Activated T-cell treated with anti-CD3 and anti-CD28 coated beads, Interleukin-2, amount 50 U/mL, for 24 hours (primary cell): ENCODE data around the gene KRTAP10-1.
A peak's percentile ranks its signal among the peaks of the same experiment; 100 is the strongest.

ENCODE experiments used
- DNase-seq: peaks from one replicate; pipeline ENCODE4 v3.0.0-alpha.2; 2020
- H3K27ac Mint-ChIP-seq: 2 replicates; pipeline ENCODE4 v1.8.0; 2020; ENCODE audit warnings: mild to moderate bottlenecking, mixed read lengths
- H3K27me3 Mint-ChIP-seq: 2 replicates; pipeline ENCODE4 v1.8.0; 2020; ENCODE audit warnings: mixed read lengths
- H3K36me3 Mint-ChIP-seq: 2 replicates; pipeline ENCODE4 v1.8.0; 2020; ENCODE audit warnings: low read depth, mixed read lengths
- H3K4me1 Mint-ChIP-seq: 2 replicates; pipeline ENCODE4 v1.8.0; 2020; ENCODE audit warnings: low read depth, mixed read lengths
- H3K4me3 Mint-ChIP-seq: 2 replicates; pipeline ENCODE4 v1.8.0; 2020; ENCODE audit warnings: mild to moderate bottlenecking, moderate library complexity, mixed read lengths
- H3K9me3 Mint-ChIP-seq: 2 replicates; pipeline ENCODE4 v1.8.0; 2020; ENCODE audit warnings: mixed read lengths

Gene KRTAP10-1

DNA sequence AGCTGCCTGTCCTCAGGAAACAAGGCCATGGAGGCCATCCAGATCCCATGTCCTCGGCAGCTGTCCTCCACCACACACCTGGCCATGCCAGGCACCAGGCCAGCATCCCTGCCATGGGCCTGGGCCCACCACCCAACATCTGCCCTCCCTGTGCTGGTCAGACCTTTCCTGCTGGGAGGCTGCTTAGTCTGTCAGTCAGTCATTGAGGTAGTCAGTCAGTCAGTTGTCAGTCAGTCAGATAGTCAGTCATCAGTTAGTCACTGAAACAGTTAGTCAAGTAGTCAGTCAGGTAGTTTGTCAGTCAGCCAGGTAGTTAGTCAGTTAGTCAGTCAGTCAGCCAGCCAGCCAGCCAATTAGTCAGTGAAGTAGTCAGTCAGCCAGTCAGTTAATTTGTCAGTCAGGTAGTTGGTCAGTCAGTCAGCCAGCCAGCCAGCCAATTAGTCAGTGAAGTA lies 17.2 kb downstream of the KRTAP10-1 start:
- Mint-ChIP-seq H3K4me3 (no peak overlapping the region), H3K36me3 (no peaks in the 10 kb centered on the region), H3K27me3 (no peaks in the 10 kb centered on the region), H3K9me3 (no peaks in the 10 kb centered on the region), H3K27ac (no peak overlapping the region), H3K4me1 (no peaks in the 10 kb centered on the region)
- no peak for DNase-seq

DNA sequence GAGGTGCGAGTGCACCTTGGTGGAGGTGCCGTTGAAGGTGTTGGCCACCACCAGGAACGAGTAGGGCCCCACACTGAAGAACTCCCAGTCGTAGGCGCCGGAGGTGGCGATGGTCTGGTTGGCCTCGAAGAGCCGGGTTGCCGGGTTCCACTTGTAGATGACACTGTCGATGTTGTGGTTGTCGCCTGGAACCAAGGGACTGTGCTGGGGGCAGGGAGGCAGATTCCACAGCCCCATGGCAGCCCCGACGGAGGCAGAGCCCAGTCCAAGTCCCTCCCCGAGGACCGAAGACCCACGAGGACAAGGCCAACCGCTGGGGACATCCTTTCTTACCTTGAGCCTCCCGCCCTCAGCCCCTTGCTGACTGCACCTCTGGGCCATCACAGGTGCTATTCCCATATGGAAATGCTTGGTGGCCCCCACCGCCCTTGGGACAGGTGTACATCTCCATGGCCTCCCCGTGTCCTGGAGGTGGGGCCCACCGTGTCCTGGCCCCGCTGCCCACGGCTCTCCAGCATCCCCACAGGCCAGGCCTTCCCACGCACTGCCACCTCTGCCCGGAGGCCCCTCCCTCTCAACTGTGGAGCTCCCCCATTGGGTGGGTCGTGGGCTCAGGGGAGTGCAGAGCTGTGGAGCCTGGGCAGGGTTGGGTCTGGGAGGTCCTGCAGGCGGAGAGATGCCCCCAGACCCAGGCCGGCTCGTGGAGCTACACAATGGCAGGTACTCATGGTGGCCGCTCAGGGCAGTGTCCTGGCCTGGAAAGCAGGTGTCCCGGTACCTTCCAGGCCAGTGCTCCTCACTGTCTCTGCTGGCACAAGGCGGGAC lies 17.9 kb downstream of the KRTAP10-1 start:
- Mint-ChIP-seq H3K27me3 (no peaks in the 10 kb centered on the region), H3K4me3 (no peak overlapping the region), H3K27ac (no peak overlapping the region), H3K36me3 (no peaks in the 10 kb centered on the region), H3K9me3 (no peaks in the 10 kb centered on the region), H3K4me1 (no peaks in the 10 kb centered on the region)
- peak; percentile 24 for DNase-seq

DNA sequence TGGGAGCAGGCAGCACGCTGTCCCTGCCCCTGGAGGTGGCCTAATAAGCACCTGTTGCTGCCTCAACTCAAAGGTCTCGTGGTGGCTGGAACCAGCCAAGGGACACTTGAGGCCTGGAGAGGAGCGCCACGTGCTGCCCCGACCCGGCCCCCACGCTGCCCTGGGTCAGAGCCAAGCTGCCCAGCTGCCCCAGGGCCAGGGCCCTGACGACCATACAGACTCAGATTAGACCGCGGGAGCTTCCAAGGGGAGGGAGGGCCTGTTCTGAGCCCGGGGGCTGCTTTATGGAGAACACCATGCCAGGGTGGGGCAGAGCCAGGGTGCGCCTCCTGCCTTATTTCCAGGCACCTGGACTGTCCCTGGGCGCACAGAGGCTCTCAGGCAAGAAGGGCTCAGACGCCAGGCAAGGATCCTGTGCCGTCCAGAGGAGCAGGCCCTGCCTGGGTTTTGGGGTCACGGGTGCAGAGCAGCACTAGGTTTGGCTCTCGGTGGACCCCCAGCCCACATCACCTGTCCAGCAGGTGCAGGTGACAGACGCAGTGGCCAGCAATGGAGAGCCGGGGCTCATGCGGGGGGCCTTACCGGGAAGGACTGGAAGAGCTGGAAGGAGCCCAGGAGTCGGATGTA lies 18.6 kb downstream of the KRTAP10-1 start:
- H3K4me3 Mint-ChIP-seq, result no peak overlapping the region
- no peaks in the 10 kb centered on the region for H3K36me3 Mint-ChIP-seq
- H3K27ac Mint-ChIP-seq, result no peak overlapping the region
- DNase-seq, result no peak
- H3K4me1 Mint-ChIP-seq, result no peaks in the 10 kb centered on the region
- H3K9me3 Mint-ChIP-seq, result no peaks in the 10 kb centered on the region
- H3K27me3 Mint-ChIP-seq, result no peaks in the 10 kb centered on the region

DNA sequence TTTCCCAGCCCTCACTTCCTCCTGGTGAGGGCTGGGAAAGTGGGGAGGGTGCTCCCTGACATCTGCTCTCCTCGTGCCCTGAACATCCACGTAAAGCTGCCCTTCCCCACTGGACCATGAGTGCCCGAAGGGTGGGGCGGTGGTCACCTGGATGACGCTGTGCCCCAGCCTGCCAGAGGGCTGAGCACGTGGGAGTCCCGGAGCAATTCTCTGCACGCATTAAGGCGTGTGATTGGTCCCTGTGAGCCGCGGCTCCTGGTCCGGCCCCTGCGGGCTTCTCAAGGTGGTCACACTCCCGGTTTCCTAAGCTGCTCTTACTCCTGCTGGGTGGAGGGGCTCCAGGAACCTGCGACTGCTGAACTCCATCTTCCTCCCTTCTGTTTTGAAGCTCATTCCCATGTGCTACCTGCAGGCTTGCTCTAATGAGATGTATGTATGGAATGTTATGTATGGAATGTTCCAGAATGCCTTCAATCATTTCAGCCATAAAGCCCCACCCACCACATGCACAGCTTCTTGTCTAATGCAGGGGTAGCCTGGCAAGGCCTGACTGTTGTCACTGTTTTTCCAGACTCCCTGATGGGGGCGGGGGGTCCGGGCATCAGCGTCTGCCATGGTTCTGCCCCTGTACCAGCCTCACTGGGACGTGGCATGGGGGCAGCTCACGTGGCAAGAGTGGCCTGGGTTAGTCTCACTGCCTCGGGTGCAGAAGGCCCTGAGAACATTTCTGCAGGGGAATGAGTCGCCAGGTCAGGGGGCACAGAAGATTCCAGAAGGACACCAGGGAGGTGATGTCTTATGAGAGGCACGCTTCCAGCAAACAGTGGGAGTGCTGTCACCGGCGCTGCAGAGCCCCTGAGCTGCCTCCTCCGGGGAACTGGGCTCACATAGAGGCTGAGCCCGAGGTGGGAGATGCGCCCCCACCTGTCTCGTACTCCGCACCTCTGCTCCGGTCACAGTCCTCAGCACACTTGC lies 19.4 kb downstream of the KRTAP10-1 start:
- Mint-ChIP-seq H3K4me3 (no peak overlapping the region), H3K27ac (no peak overlapping the region), H3K4me1 (no peaks in the 10 kb centered on the region), H3K36me3 (no peaks in the 10 kb centered on the region), H3K27me3 (no peaks in the 10 kb centered on the region), H3K9me3 (no peaks in the 10 kb centered on the region)
- DNase-seq, result no peak

DNA sequence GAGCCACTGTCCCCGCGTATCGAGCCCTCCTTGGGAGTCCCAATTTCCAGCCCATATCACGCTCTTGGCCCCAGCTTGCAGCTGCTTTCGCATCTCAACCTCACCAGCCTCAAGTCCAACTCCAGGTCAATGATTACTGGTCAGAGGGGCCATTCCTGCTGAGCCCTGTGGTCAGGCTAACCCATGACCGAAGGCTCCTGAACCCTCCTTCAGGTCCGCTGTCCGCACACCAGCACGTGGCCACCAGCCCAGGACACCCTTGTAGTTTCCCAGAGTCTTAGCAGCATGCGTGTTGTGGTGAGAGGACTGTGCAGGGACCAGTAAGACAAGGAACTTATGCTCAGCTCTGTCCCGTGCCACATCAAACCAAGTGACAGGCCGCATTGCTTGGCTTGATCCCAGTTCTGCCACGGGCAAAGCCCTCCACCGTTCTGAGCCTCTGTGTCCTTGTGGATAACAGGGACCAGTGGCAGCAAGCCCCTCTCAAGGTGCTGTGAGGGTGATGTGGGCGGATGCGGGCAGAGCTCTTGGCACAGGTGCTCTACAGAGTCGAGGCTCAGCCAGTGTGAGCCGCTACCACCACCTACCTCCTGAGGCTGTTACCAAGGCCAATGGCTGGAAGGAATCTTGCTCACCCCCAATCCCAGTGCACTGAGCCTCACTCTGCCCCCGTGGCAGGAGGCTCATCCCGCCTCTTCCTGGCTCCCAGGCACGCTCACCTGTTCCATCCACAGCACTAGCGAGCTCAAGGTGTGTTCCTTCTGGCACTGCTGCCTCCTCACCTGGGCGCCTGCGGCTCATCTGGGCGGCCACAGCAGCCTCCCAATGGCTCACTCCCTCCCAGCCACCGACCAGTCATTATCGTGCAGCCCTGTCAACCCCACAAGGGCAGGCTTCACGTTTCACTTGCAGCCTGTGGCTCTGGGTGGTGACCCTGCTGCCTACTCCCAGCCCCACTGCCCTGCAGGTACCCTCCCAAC lies 20.4 kb downstream of the KRTAP10-1 start:
- H3K36me3 Mint-ChIP-seq, result no peaks in the 10 kb centered on the region
- DNase-seq, result no peak
- no peak overlapping the region for H3K4me3 Mint-ChIP-seq
- no peaks in the 10 kb centered on the region for H3K9me3 Mint-ChIP-seq
- H3K4me1 Mint-ChIP-seq, result no peaks in the 10 kb centered on the region
- no peaks in the 10 kb centered on the region for H3K27me3 Mint-ChIP-seq
- H3K27ac Mint-ChIP-seq, result no peak overlapping the region

DNA sequence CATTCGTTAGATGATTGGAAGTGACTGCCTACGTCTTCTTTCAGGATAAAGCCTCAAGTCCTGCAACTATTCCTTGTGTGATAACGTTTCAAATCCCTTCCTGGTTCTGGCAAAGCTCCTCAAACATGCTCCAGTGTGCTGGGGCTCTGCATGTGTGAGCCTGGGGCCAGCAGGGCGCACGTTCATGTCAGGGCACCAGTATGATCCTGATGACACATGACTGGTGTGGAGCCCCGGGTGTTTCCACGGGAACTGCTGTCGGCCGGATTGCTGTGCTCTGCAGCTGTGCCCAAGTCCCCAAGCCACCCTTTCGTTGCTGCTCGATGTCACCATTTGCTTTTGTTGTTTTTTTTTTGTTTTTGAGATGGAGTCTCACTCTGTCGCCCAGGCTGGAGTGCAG lies 21.3 kb downstream of the KRTAP10-1 start:
- DNase-seq, result no peak
- no peaks in the 10 kb centered on the region for H3K9me3 Mint-ChIP-seq
- no peaks in the 10 kb centered on the region for H3K27me3 Mint-ChIP-seq
- no peaks in the 10 kb centered on the region for H3K36me3 Mint-ChIP-seq
- no peaks in the 10 kb centered on the region for H3K4me1 Mint-ChIP-seq
- no peak overlapping the region for H3K4me3 Mint-ChIP-seq
- no peak overlapping the region for H3K27ac Mint-ChIP-seq

DNA sequence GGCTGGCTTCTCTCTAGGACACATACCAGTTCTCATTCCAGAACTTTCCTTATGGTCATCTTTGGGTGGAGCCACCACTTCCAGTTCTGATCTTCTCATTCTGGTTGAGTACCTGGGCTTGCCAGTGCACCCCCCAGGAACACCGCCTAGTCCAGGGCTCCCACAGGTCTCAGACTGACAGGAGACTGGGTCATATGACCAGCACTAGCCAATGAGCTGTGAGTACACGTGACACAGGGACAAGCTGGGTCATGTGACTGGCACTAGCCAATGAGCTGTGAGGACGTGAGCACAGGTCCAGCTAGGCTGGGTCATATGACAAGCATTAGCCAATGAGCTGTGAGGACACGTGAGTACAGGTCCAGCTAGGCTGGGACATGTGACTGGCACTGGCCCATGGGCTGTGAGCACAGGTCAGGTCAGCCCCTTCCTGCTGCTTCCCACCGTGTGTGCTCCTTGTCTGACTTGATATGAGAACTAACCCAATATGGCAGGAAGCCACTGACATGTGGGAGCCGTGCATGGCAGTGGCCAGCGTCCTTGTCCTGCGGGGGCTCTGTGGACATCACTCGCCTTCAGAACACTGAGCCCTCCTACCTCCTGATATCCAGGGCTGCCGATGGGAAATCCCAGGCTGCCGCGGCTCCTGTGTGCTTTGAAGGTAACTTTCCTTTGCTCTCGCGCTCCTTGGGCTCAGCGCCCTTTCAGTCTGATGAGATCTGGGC lies 22.7 kb downstream of the KRTAP10-1 start:
- no peak overlapping the region for H3K27ac Mint-ChIP-seq
- no peaks in the 10 kb centered on the region for H3K36me3 Mint-ChIP-seq
- H3K4me1 Mint-ChIP-seq, result no peaks in the 10 kb centered on the region
- DNase-seq, result no peak
- no peaks in the 10 kb centered on the region for H3K9me3 Mint-ChIP-seq
- no peaks in the 10 kb centered on the region for H3K27me3 Mint-ChIP-seq
- peak overlapping the region; percentile 1 for H3K4me3 Mint-ChIP-seq

DNA sequence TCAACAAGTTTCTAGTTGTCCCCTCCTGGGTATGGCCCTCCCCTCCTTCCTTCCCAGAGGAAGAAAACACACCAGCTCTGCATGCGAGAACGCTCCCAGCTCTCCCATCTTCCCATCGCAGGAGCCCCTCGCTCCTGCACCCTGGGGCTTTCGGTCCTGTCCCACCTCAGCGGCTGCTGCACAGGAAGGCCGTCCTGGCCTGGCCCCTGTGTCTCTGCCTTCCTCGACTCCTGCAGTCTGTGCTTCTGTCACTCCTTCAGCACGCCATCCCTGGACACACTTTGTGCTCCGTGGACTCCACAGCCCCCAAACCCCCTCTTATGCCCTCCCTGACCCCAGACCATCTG lies 23.2 kb downstream of the KRTAP10-1 start:
- Mint-ChIP-seq H3K4me1 (no peaks in the 10 kb centered on the region), H3K27ac (no peak overlapping the region), H3K4me3 (no peak overlapping the region), H3K27me3 (no peaks in the 10 kb centered on the region), H3K36me3 (no peaks in the 10 kb centered on the region), H3K9me3 (no peaks in the 10 kb centered on the region)
- no peak for DNase-seq

DNA sequence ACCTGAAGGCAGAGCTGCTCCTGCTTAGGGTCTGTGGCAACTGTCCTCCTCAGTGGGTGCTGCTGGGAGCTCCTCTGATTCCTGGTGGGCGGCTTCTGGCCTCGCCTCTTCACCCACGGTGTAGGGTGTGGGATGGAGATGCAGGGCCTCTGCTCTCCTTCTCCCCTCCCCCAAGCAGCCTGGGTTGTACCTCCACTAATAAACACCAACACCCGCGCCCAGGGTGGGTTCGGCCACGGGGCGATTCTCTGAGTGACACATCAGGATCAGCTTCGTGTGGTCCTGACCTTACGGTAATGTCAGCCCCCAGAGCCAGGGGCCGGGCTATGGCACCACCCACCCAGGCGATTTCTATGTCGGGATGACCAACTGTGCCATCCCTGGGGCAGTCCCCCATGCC lies 23.7 kb downstream of the KRTAP10-1 start:
- no peaks in the 10 kb centered on the region for H3K36me3 Mint-ChIP-seq
- no peaks in the 10 kb centered on the region for H3K9me3 Mint-ChIP-seq
- no peaks in the 10 kb centered on the region for H3K4me1 Mint-ChIP-seq
- H3K4me3 Mint-ChIP-seq, result no peak overlapping the region
- H3K27ac Mint-ChIP-seq, result no peak overlapping the region
- H3K27me3 Mint-ChIP-seq, result no peaks in the 10 kb centered on the region
- DNase-seq, result no peak

DNA sequence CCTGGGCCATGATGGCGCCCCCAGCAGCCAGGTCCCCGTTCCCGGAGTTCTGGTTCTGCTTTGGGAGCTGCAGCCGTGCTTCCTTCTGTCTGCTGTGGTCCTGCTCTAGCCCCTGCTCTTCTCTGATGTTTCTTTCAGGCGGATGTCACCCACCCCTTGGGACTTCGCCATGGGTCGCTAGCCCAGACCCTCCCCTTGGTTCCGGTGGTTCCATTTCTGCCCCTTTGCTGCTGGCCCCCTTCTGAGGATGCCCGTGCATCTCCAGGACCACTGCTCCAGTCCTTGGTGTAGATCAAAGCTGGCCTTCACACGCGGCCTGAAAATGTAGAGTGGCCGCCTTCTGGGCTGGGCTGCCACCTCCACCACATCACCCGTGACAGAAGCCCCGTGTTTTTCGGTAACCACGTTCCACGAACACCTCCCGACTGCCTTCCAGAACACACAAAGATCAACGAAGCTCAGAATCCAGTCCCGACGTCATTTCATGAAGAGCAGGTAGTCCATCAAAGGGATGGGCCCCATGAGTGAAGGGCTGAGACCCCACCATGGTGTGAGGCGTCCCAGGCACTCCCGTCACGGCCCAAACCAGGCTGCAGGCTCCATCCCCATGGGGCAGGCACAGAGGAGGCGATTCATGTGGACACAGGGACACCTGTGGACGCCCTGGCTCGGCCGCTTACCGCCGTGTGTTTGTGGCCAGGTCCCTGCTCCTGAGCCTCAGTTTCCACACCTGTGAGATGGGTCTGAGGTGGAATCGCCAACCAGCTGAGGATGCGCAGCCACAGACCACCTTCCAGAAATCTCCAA lies 24.4 kb downstream of the KRTAP10-1 start:
- no peaks in the 10 kb centered on the region for H3K36me3 Mint-ChIP-seq
- H3K4me3 Mint-ChIP-seq, result no peak overlapping the region
- no peak for DNase-seq
- H3K9me3 Mint-ChIP-seq, result no peaks in the 10 kb centered on the region
- H3K27ac Mint-ChIP-seq, result no peak overlapping the region
- peaks cover 3% of the 10 kb centered on the region for H3K4me1 Mint-ChIP-seq
- H3K27me3 Mint-ChIP-seq, result no peaks in the 10 kb centered on the region

DNA sequence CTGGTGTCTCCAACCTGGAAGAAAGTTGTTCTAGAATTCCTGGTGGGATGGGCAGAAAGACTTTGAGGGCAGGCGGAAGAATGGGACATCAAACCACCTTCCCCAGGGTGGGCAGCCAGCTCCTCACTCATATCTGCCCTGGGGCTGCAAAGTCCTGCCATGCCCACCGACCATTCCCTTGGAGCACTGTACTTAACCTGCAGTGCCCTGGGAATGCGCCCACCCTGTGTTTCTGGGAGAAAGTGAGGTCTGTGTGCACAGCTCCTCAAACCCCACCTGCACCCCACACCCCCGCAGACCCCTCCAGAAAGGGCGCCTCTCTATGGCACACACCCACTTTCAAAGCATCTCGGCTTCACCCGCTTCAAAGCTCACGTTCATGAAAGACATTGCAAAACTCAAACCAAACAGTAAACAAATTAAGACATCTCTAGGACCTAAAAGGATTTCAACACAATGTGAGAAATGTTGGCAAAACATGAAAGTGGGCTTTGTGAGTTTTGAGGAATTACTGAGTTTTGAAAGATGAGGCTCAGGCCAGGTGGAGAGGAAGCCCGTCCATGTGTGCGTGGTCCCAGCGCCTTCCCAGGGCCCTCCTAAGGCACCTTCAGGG lies 25.1 kb downstream of the KRTAP10-1 start:
- Mint-ChIP-seq H3K9me3 (no peaks in the 10 kb centered on the region), H3K4me3 (no peak overlapping the region), H3K27ac (no peak overlapping the region), H3K4me1 (peaks cover 3% of the 10 kb centered on the region), H3K27me3 (no peaks in the 10 kb centered on the region), H3K36me3 (no peaks in the 10 kb centered on the region)
- no peak for DNase-seq

DNA sequence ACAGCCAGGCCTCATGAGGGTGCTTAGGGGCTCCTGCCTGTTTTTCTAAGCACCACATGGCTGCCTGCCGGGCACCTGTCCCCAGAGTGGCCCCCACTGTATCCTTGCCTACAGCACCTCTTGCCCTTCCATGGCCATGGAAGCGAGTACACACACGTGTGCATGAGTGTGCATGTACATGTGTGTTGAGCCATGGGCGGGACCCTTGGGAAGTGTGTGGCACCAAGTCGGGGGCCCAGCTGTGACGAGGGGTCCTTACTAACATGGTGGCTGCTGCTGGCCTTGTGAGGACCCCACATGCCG lies 25.8 kb downstream of the KRTAP10-1 start:
- Mint-ChIP-seq H3K27me3 (no peaks in the 10 kb centered on the region), H3K27ac (no peak overlapping the region)
- DNase-seq, result no peak

More for the DNA sequence above, 25.8 kb downstream of the KRTAP10-1 start:
- Mint-ChIP-seq H3K4me1 (peaks cover 3% of the 10 kb centered on the region), H3K4me3 (no peak overlapping the region), H3K9me3 (no peaks in the 10 kb centered on the region), H3K36me3 (no peaks in the 10 kb centered on the region)
